ENCODE data around the gene CALML3. TPM values are rescaled to one million over a fixed set of nuclear protein-coding genes. Genes with fewer than 3 reads are reported as not detected.

CALML3 gene
- total and polyA plus RNA-seq, 2 of the 13 experiments (the other 11 are each of a cell fraction or from before 2014, with no cell fraction given): not detected

DNA sequence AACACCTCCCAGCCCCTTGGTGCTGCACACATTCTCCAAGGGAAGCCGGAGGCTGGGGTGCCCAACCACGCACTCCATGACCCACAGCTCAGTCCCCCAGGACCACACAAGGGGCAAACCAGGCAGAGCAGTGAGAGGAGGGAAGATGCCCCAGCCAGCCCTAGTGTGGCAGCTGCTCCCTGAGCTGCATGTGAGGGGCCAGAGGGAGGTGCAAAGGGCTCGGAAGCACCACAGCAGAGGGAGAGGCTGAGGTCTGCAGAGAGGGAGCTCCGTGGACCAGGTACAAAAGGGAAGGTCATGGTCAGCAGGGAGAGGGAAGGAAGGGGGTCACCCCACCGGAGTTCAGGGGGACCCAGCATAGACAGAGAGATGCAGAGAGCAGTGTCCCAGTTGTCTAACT is 23.9 kb upstream of the CALML3 start (continued):
- TF ChIP-seq, protein P1, sequence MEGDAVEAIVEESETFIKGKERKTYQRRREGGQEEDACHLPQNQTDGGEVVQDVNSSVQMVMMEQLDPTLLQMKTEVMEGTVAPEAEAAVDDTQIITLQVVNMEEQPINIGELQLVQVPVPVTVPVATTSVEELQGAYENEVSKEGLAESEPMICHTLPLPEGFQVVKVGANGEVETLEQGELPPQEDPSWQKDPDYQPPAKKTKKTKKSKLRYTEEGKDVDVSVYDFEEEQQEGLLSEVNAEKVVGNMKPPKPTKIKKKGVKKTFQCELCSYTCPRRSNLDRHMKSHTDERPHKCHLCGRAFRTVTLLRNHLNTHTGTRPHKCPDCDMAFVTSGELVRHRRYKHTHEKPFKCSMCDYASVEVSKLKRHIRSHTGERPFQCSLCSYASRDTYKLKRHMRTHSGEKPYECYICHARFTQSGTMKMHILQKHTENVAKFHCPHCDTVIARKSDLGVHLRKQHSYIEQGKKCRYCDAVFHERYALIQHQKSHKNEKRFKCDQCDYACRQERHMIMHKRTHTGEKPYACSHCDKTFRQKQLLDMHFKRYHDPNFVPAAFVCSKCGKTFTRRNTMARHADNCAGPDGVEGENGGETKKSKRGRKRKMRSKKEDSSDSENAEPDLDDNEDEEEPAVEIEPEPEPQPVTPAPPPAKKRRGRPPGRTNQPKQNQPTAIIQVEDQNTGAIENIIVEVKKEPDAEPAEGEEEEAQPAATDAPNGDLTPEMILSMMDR (CRISPR knock-in tag; IDR thresholded peaks at IDR 0.05): peak; percentile 42
- no peak for TF ChIP-seq RELA (CRISPR knock-in tag; IDR thresholded peaks at IDR 0.05)
- no peak for TF ChIP-seq GATAD2A (CRISPR knock-in tag; IDR thresholded peaks at IDR 0.05)
- 0 out of 2 replicates have a peak, but pooled peaks have one; percentile 20 for TF ChIP-seq ZNF788 (CRISPR knock-in tag; IDR thresholded peaks at IDR 0.05; ENCODE audit: borderline replicate concordance)
- peak; percentile 41 for TF ChIP-seq HNF4A (CRISPR knock-in tag; IDR thresholded peaks at IDR 0.05)
- TF ChIP-seq, protein P2, sequence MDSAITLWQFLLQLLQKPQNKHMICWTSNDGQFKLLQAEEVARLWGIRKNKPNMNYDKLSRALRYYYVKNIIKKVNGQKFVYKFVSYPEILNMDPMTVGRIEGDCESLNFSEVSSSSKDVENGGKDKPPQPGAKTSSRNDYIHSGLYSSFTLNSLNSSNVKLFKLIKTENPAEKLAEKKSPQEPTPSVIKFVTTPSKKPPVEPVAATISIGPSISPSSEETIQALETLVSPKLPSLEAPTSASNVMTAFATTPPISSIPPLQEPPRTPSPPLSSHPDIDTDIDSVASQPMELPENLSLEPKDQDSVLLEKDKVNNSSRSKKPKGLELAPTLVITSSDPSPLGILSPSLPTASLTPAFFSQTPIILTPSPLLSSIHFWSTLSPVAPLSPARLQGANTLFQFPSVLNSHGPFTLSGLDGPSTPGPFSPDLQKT (CRISPR knock-in tag; IDR thresholded peaks at IDR 0.05; ENCODE audit: borderline replicate concordance): no peak
- TF ChIP-seq, protein P3, sequence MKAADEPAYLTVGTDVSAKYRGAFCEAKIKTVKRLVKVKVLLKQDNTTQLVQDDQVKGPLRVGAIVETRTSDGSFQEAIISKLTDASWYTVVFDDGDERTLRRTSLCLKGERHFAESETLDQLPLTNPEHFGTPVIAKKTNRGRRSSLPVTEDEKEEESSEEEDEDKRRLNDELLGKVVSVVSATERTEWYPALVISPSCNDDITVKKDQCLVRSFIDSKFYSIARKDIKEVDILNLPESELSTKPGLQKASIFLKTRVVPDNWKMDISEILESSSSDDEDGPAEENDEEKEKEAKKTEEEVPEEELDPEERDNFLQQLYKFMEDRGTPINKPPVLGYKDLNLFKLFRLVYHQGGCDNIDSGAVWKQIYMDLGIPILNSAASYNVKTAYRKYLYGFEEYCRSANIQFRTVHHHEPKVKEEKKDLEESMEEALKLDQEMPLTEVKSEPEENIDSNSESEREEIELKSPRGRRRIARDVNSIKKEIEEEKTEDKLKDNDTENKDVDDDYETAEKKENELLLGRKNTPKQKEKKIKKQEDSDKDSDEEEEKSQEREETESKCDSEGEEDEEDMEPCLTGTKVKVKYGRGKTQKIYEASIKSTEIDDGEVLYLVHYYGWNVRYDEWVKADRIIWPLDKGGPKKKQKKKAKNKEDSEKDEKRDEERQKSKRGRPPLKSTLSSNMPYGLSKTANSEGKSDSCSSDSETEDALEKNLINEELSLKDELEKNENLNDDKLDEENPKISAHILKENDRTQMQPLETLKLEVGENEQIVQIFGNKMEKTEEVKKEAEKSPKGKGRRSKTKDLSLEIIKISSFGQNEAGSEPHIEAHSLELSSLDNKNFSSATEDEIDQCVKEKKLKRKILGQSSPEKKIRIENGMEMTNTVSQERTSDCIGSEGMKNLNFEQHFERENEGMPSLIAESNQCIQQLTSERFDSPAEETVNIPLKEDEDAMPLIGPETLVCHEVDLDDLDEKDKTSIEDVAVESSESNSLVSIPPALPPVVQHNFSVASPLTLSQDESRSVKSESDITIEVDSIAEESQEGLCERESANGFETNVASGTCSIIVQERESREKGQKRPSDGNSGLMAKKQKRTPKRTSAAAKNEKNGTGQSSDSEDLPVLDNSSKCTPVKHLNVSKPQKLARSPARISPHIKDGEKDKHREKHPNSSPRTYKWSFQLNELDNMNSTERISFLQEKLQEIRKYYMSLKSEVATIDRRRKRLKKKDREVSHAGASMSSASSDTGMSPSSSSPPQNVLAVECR (CRISPR knock-in tag; IDR thresholded peaks at IDR 0.05; ENCODE audit: borderline replicate concordance): no peak

All from HepG2 (cell line).